ENCODE results near the gene APOL5.

APOL5 gene

DNA sequence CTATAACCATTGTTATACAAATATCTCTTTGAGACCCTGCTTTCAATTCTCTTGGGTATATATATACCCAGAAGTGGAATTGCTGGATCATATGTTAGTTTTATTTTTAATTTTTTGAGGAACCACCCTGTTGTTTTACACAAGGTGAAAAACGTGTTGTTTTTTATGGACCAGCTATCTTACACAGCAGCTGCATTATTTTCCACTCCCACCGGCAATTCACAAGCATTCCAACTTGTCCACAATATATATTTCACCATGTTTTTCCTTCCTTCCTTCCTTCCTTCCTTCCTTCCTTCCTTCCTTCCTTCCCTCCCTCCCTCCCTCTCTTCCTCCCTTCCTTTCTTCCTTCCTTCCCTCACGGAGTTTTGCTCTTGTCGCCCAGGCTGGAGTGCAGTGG is 6.3 kb upstream of the APOL5 start:
- no peak overlapping the region for H3K4me3 ChIP-seq (ENCODE audit: low read depth, low read length)
- TF ChIP-seq, protein P1, sequence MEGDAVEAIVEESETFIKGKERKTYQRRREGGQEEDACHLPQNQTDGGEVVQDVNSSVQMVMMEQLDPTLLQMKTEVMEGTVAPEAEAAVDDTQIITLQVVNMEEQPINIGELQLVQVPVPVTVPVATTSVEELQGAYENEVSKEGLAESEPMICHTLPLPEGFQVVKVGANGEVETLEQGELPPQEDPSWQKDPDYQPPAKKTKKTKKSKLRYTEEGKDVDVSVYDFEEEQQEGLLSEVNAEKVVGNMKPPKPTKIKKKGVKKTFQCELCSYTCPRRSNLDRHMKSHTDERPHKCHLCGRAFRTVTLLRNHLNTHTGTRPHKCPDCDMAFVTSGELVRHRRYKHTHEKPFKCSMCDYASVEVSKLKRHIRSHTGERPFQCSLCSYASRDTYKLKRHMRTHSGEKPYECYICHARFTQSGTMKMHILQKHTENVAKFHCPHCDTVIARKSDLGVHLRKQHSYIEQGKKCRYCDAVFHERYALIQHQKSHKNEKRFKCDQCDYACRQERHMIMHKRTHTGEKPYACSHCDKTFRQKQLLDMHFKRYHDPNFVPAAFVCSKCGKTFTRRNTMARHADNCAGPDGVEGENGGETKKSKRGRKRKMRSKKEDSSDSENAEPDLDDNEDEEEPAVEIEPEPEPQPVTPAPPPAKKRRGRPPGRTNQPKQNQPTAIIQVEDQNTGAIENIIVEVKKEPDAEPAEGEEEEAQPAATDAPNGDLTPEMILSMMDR (conservative IDR thresholded peaks at IDR 0.05; ENCODE audit: low read depth, low read length) = no peak
- DNase-seq (ENCODE audit: low read depth) = no peak

DNA sequence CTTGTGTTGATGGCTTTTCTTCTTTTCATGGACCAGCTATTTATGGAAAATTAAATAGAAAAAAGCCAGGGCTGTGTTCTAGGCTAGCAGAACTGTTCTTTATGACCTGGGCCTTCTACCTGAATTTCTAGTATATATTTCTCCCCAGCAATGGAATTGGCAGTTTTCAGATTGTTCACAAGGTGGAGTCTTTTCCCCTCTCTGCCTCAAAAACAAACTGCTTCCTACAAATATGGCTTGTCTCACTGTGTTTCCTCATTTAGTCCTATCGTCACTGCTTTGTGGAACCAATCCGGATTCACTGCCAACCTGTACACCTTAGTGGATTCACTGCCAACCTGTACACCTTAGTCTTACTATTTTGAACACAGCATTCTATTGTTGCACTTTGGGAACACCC is 5.0 kb upstream of the APOL5 start:
- no peak for DNase-seq (ENCODE audit: low read depth)
- H3K4me3 ChIP-seq (ENCODE audit: low read depth, low read length) = no peak overlapping the region
- TF ChIP-seq, protein P1 (conservative IDR thresholded peaks at IDR 0.05; ENCODE audit: low read depth, low read length) = no peak

DNA sequence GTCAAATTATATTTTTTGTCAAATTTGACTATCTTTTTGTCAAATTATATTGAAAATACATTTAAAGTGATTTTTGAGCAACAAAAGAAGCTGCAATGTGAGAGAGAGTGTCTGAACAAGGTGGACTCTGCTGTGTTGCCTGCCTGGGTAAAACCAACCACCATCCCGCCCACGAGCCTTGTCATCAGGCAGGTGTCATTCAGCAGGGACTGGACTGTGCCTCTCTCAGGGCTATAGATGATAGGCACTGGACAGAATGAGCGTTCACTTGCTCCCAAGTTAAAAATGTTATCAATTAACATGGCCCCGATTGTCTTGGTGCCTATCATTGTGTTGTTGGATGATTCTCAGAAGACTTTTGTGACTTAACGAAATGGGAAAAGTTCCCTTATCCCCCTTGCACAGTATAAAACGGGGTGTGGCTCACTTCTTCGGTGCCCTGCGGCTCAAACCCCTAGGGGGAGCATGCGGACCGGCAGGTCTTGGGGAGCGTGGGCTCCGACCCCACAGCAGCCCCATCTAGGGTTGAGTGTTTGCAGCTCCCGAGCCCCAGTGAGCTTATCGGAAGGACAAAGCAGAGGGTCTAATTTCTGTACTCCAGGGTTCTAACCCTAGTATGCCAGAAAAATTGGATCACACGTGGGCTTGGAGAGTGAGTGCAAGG is 1.7 kb downstream of the APOL5 start:
- no peak for DNase-seq (ENCODE audit: low read depth)
- TF ChIP-seq, protein P1 (conservative IDR thresholded peaks at IDR 0.05; ENCODE audit: low read depth, low read length) = no peak
- no peak overlapping the region for H3K4me3 ChIP-seq (ENCODE audit: low read depth, low read length)

DNA sequence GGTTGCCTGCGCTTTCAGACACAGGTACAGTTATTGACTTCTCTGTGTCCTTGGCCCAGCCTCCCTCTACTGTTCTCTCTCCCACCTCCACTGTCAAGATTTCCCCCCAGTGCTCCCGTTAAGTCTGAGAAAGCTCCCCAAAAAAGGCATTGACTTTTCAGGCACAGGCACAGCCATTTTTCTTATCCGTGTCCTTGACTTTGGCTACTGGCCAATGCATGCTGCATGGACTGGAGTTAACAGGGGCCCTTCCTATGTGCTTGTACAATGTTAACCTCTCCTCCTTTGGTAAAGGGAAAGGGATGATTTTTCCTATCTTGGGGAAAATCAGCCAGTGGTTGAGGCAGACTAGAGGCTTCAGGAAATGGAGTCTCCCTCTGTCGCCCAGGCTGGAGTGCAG is 4.3 kb downstream of the APOL5 start:
- DNase-seq (ENCODE audit: low read depth) = no peak

DNA sequence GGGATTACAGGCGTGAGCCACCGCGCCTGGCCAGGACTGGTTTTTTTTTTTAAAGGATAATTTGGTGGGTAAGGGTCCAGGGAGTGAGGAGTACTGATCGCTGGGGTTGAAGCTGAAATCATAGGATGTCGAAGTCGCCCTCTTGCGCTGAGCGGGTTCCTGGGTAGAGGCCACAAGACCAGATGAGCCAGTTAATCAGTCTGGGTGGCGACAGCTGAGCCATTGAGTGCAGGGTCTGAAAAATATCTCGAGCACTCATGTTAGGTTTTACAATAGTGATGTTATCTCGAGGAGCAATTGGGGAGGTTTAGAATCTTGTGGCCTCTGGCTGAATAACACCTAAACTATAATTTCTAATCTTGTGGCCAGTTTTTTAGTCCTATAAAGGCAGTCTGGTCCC is 7.8 kb downstream of the APOL5 start:
- TF ChIP-seq, protein P1 (conservative IDR thresholded peaks at IDR 0.05; ENCODE audit: low read depth, low read length) = no peak
- no peak overlapping the region for H3K4me3 ChIP-seq (ENCODE audit: low read depth, low read length)
- no peak for DNase-seq (ENCODE audit: low read depth)

More for the DNA sequence above, 4.3 kb downstream of the APOL5 start:
- TF ChIP-seq, protein P1 (conservative IDR thresholded peaks at IDR 0.05; ENCODE audit: low read depth, low read length) = no peak
- H3K4me3 ChIP-seq (ENCODE audit: low read depth, low read length) = no peak overlapping the region

DNA sequence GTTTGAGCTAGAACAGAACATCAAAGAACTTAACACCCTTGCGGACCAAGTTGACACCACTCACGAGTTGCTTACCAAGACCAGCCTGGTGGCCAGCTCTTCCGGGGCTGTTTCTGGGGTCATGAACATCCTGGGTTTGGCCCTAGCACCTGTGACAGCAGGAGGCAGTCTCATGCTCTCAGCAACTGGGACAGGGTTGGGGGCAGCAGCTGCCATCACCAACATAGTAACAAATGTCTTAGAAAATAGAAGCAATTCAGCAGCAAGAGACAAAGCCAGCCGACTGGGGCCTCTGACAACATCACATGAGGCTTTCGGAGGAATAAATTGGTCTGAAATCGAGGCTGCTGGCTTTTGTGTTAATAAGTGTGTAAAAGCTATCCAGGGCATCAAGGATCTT is 8.7 kb downstream of the APOL5 start:
- DNase-seq (ENCODE audit: low read depth) = no peak
- TF ChIP-seq, protein P1 (conservative IDR thresholded peaks at IDR 0.05; ENCODE audit: low read depth, low read length) = no peak
- H3K4me3 ChIP-seq (ENCODE audit: low read depth, low read length) = no peak overlapping the region

DNA sequence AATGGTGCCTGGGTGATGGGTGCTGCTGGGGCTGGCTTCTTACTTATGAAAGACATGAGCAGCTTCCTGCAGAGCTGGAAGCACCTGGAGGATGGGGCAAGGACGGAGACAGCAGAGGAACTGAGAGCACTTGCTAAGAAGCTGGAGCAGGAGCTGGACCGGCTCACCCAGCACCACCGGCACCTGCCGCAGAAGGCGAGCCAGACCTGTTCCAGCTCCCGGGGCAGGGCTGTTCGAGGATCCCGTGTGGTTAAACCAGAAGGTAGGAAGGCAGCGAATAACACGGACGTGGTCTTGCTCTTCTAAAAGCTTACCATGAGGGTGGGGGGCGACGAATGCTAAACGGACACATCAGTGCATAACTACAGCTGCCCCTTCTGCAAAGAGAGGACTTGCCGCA is 9.3 kb downstream of the APOL5 start:
- no peak for DNase-seq (ENCODE audit: low read depth)
- no peak overlapping the region for H3K4me3 ChIP-seq (ENCODE audit: low read depth, low read length)

More for the DNA sequence above, 9.3 kb downstream of the APOL5 start:
- TF ChIP-seq, protein P1 (conservative IDR thresholded peaks at IDR 0.05; ENCODE audit: low read depth, low read length) = no peak
